H9 (cell line): Measurements from ENCODE around the gene CRY1. TPM values are rescaled to one million over a fixed set of nuclear protein-coding genes. Genes with fewer than 3 reads are reported as not detected.

ENCODE experiments used
- DNase-seq: peaks from one replicate; pipeline ENCODE4 v3.0.0-alpha.2; 2017
- H2AFZ ChIP-seq: one replicate; pipeline ENCODE4 v1.6.1; 2013; ENCODE audit warnings: mild to moderate bottlenecking, low read length, control low read depth, moderate library complexity
- H2AK5ac ChIP-seq: 2 replicates; pipeline ENCODE4 v1.6.1; 2013; ENCODE audit warnings: low read length, control low read depth, mixed read lengths; ENCODE audit not compliant: insufficient read length
- H2BK120ac ChIP-seq: one replicate; pipeline ENCODE4 v1.6.1; 2013; ENCODE audit warnings: low read depth, mild to moderate bottlenecking, low read length, control low read depth, inconsistent platforms; ENCODE audit not compliant: poor library complexity, severe bottlenecking
- H2BK12ac ChIP-seq: 2 replicates; pipeline ENCODE4 v1.6.1; 2013; ENCODE audit warnings: low read length, control low read depth, mixed read lengths, low read depth; ENCODE audit not compliant: insufficient read length
- H2BK15ac ChIP-seq: 2 replicates; pipeline ENCODE4 v1.6.1; 2013; ENCODE audit warnings: low read depth, low read length, control low read depth
- H2BK20ac ChIP-seq: one replicate; pipeline ENCODE4 v1.6.1; 2013; ENCODE audit warnings: low read depth, mild to moderate bottlenecking, low read length, control low read depth, inconsistent platforms; ENCODE audit not compliant: poor library complexity, severe bottlenecking
- H2BK5ac ChIP-seq: 2 replicates; pipeline ENCODE4 v1.6.1; 2013; ENCODE audit warnings: low read length, control low read depth, mixed read lengths; ENCODE audit not compliant: insufficient read length
- H3K14ac ChIP-seq: 2 replicates; pipeline ENCODE4 v1.6.1; 2013; ENCODE audit warnings: low read length, control low read depth; ENCODE audit not compliant: insufficient read depth
- H3K18ac ChIP-seq: 2 replicates; pipeline ENCODE4 v1.6.1; 2013; ENCODE audit warnings: low read depth, mild to moderate bottlenecking, mixed read lengths, low read length, control low read depth; ENCODE audit not compliant: insufficient read length
- H3K23ac ChIP-seq: 2 replicates; pipeline ENCODE4 v1.6.1; 2013; ENCODE audit warnings: low read length, control low read depth, mixed read lengths, low read depth; ENCODE audit not compliant: insufficient read length
- H3K23me2 ChIP-seq: 2 replicates; pipeline ENCODE4 v1.6.1; 2013; ENCODE audit warnings: low read depth, mild to moderate bottlenecking, mixed read lengths, low read length, control low read depth; ENCODE audit not compliant: insufficient read length, poor library complexity, severe bottlenecking
- H3K27ac ChIP-seq: 2 replicates; pipeline ENCODE4 v1.5.1; 2013; ENCODE audit warnings: low read length, control low read depth, mixed read lengths, low read depth; ENCODE audit not compliant: insufficient read length
- H3K27me3 ChIP-seq: 2 replicates; pipeline ENCODE4 v1.6.1; 2013; ENCODE audit warnings: low read length, control low read depth, inconsistent platforms; ENCODE audit not compliant: insufficient read depth
- H3K4ac ChIP-seq: 2 replicates; pipeline ENCODE4 v1.6.1; 2013; ENCODE audit warnings: low read depth, mild to moderate bottlenecking, control low read depth, inconsistent platforms, low read length, moderate library complexity
- H3K4me1 ChIP-seq: 2 replicates; pipeline ENCODE4 v1.6.1; 2013; ENCODE audit warnings: low read length, control low read depth, inconsistent platforms; ENCODE audit not compliant: insufficient read depth
- H3K4me2 ChIP-seq: 2 replicates; pipeline ENCODE4 v1.6.1; 2013; ENCODE audit warnings: low read length, control low read depth, mixed read lengths; ENCODE audit not compliant: insufficient read length, insufficient read depth
- H3K56ac ChIP-seq: 2 replicates; pipeline ENCODE4 v1.6.1; 2013; ENCODE audit warnings: low read depth, mild to moderate bottlenecking, mixed read lengths, low read length, control low read depth; ENCODE audit not compliant: insufficient read length
- H3K79me1 ChIP-seq: 2 replicates; pipeline ENCODE4 v1.6.1; 2013; ENCODE audit warnings: low read depth, mild to moderate bottlenecking, moderate library complexity, low read length, control low read depth, inconsistent platforms; ENCODE audit not compliant: insufficient read depth, poor library complexity, severe bottlenecking
- H3K79me2 ChIP-seq: 2 replicates; pipeline ENCODE4 v1.6.1; 2013; ENCODE audit warnings: low read length, control low read depth, inconsistent platforms; ENCODE audit not compliant: insufficient read depth
- H3K9ac ChIP-seq: 2 replicates; pipeline ENCODE4 v1.6.1; 2013; ENCODE audit warnings: low read length, control low read depth, mixed read lengths; ENCODE audit not compliant: insufficient read length; ENCODE audit errors: extremely low read depth
- H3K9me3 ChIP-seq: one replicate; pipeline ENCODE4 v1.6.1; 2013; ENCODE audit warnings: low read depth, low read length, inconsistent platforms; ENCODE audit not compliant: control insufficient read depth
- H3T11ph ChIP-seq: one replicate; pipeline ENCODE4 v1.6.1; 2013; ENCODE audit warnings: mild to moderate bottlenecking, low read length, control low read depth, inconsistent platforms
- H4K20me1 ChIP-seq: one replicate; pipeline ENCODE4 v1.6.1; 2013; ENCODE audit not compliant: control insufficient read depth, insufficient read length, insufficient read depth
- H4K5ac ChIP-seq: 2 replicates; pipeline ENCODE4 v1.6.1; 2013; ENCODE audit warnings: low read depth, mild to moderate bottlenecking, mixed read lengths, low read length, control low read depth; ENCODE audit not compliant: insufficient read length
- H4K8ac ChIP-seq: replicated peaks from 2 replicates; pipeline ENCODE4 v1.6.1; 2013; ENCODE audit warnings: low read length, control low read depth, mixed read lengths, low read depth; ENCODE audit not compliant: insufficient read length
- H4K91ac ChIP-seq: 2 replicates; pipeline ENCODE4 v1.6.1; 2013; ENCODE audit warnings: low read depth, mild to moderate bottlenecking, moderate library complexity, mixed read lengths, low read length, control low read depth; ENCODE audit not compliant: insufficient read length
- H3K27ac Mint-ChIP-seq, 3 experiments: 2 replicates in 2 of 3; 3 replicates in 1 of 3; pipeline ENCODE4 v1.8.0; 2020 to 2021; ENCODE audit warnings: mixed read lengths in 3 of 3, mild to moderate bottlenecking in 1 of 3, moderate library complexity in 1 of 3
- H3K27me3 Mint-ChIP-seq: 2 replicates; pipeline ENCODE4 v1.8.0; 2021; ENCODE audit warnings: low read depth, mild to moderate bottlenecking, moderate library complexity, mixed read lengths
- H3K36me3 Mint-ChIP-seq, 3 experiments: 2 replicates in 2 of 3; 3 replicates in 1 of 3; pipeline ENCODE4 v1.8.0; 2020 to 2021; ENCODE audit warnings: low read depth in 3 of 3, mixed read lengths in 3 of 3; ENCODE audit not compliant: insufficient read depth in 1 of 3
- H3K4me1 Mint-ChIP-seq, 2 experiments: 2 replicates each; pipeline ENCODE4 v1.8.0; 2020; ENCODE audit warnings: mixed read lengths in 2 of 2
- H3K4me3 Mint-ChIP-seq, 2 experiments: 2 replicates in 1 of 2; 3 replicates in 1 of 2; pipeline ENCODE4 v1.8.0; 2020 to 2021; ENCODE audit warnings: mild to moderate bottlenecking in 2 of 2, mixed read lengths in 2 of 2, moderate library complexity in 1 of 2
- H3K9me3 Mint-ChIP-seq, 2 experiments: 2 replicates in 1 of 2; 3 replicates in 1 of 2; pipeline ENCODE4 v1.8.0; 2020; ENCODE audit warnings: mild to moderate bottlenecking in 2 of 2, mixed read lengths in 2 of 2, moderate library complexity in 1 of 2
- CTCF ChIP-seq: fragments of 200-600 bp; sonication (generic); conservative IDR thresholded peaks from 3 replicates; pipeline ENCODE4 v1.8.0; 2021; ENCODE audit warnings: antibody characterized with exemption, mild to moderate bottlenecking
- WGBS: extraction: QIAGEN DNeasy Blood & Tissue Kit; methylation state at CpG from one replicate; pipeline ENCODE4 v1.1.7; 2013; ENCODE audit warnings: missing lambda C conversion rate, low lambda C conversion rate, mixed read lengths; ENCODE audit not compliant: insufficient read length; ENCODE audit errors: extremely low coverage; 5-methylcytosine and 5-hydroxymethylcytosine counted together
- total RNA-seq: library from RNA; stranded (reverse); gene quantifications from 2 replicates; pipeline ENCODE4 v1.2.1, GENCODE V29; 2021

Gene CRY1
- total RNA-seq, 1 experiment from 2014 or later, result 23.5 TPM

- H3K36me3 Mint-ChIP-seq, result 0 out of 7 replicates have a peak, but pooled peaks cover 0 to 3% (median 0%) of the 10 kb centered on the region in 3 experiments
- no peak overlapping the region for H3K27ac Mint-ChIP-seq
- Histone ChIP-seq H2BK20ac (no peak overlapping the region), H2BK5ac (no peak overlapping the region), H2BK120ac (no peak overlapping the region), H3K56ac (no peak overlapping the region), H3K79me2 (no peaks in the 10 kb centered on the region), H3K4me1 (peaks cover 2% of the 10 kb centered on the region), H4K20me1 (no peaks in the 10 kb centered on the region), H3K4me2 (no peak overlapping the region), H3K23ac (no peak overlapping the region), H3K9ac (no peak overlapping the region), H3T11ph (no peak overlapping the region), H2AK5ac (no peak overlapping the region), H4K91ac (no peak overlapping the region), H2AFZ (no peak overlapping the region), H3K9me3 (no peaks in the 10 kb centered on the region), H4K8ac (no peak overlapping the region), H3K23me2 (no peaks in the 10 kb centered on the region), H3K4ac (no peak overlapping the region), H3K79me1 (no peaks in the 10 kb centered on the region), H2BK12ac (no peak overlapping the region), H4K5ac (no peak overlapping the region), H3K14ac (no peak overlapping the region), H3K18ac (no peak overlapping the region), H3K27me3 (no peaks in the 10 kb centered on the region), H3K27ac (no peak overlapping the region), H2BK15ac (no peak overlapping the region)
- TF ChIP-seq CTCF, result no peak
- H3K4me3 Mint-ChIP-seq, result no peak overlapping the region
- no peak for DNase-seq
- peaks cover 23% of the 10 kb centered on the region in 2 experiments for H3K4me1 Mint-ChIP-seq
- H3K27me3 Mint-ChIP-seq, result no peaks in the 10 kb centered on the region
- peaks cover 5 to 6% of the 10 kb centered on the region in 2 experiments; a peak in 4 of 5 replicates for H3K9me3 Mint-ChIP-seq
- WGBS, result no CpG with 5 or more reads among the region's 3 CpGs
Measured at GRCh38 chr12:107125833-107126232, 32.5 kb upstream of the CRY1 start.
